Measurements from ENCODE around the gene ATP6V1B1. TPM values are rescaled to one million over a fixed set of nuclear protein-coding genes. Genes with fewer than 3 reads are reported as not detected.

Gene ATP6V1B1
- total and polyA plus RNA-seq, 10 of the 15 experiments (the other 5 are each of a cell fraction or from before 2014, with no cell fraction given) = not detected

- no peak for TF ChIP-seq BCL3 (IDR thresholded peaks at IDR 0.05; ENCODE audit: borderline replicate concordance, insufficient read depth, low read depth, low read length, poor library complexity, severe bottlenecking)
- no peak for TF ChIP-seq HDGF (IDR thresholded peaks at IDR 0.05)
- TF ChIP-seq IRF3 (IDR thresholded peaks at IDR 0.05) = no peak
- TF ChIP-seq NKRF (conservative IDR thresholded peaks at IDR 0.05) = no peak
- TF ChIP-seq CBX5 (IDR thresholded peaks at IDR 0.05; ENCODE audit: low read depth) = no peak
- peak; percentile 84 for TF ChIP-seq BACH1 (IDR thresholded peaks at IDR 0.05; ENCODE audit: borderline replicate concordance)
- TF ChIP-seq RUNX3 (IDR thresholded peaks at IDR 0.05; ENCODE audit: low read length) = peak; percentile 48; the same call in 1 of the 2 replicates
- no peak for TF ChIP-seq BMI1 (IDR thresholded peaks at IDR 0.05; ENCODE audit: borderline replicate concordance)
- no peak for TF ChIP-seq NFIC (IDR thresholded peaks at IDR 0.05; ENCODE audit: low read depth, low read length)
- peak; percentile 60; the same call in 1 of the 2 replicates for TF ChIP-seq TAF1 (IDR thresholded peaks at IDR 0.05; ENCODE audit: borderline replicate concordance, low read depth, low read length)
- no peak for TF ChIP-seq STAT1 (conservative IDR thresholded peaks at IDR 0.05)
- peak; percentile 98 for TF ChIP-seq SMARCA5 (IDR thresholded peaks at IDR 0.05)
- TF ChIP-seq IKZF1 (conservative IDR thresholded peaks at IDR 0.05) = peak; percentile 82
- TF ChIP-seq POU2F2 (IDR thresholded peaks at IDR 0.05; ENCODE audit: borderline replicate concordance, low read depth, low read length) = no peak
- no peak for TF ChIP-seq IRF5 (IDR thresholded peaks at IDR 0.05; ENCODE audit: borderline replicate concordance)
- no peak for TF ChIP-seq BCLAF1 (IDR thresholded peaks at IDR 0.05)
- TF ChIP-seq MYC (IDR thresholded peaks at IDR 0.05; ENCODE audit: insufficient read depth, insufficient read length, insufficient replicate concordance, low read length, severe bottlenecking) = no peak
- 0 out of 2 replicates have a peak, but pooled peaks have one; percentile 4 for TF ChIP-seq CBFB (IDR thresholded peaks at IDR 0.05; ENCODE audit: low read depth)
- TF ChIP-seq ATF7 (IDR thresholded peaks at IDR 0.05; ENCODE audit: low read depth) = no peak
- no peak for TF ChIP-seq SMAD5 (IDR thresholded peaks at IDR 0.05; ENCODE audit: low read depth)
Measured at GRCh38 chr2:70994699-70995425, 59.2 kb downstream of the ATP6V1B1 start, which contains the start of gene TEX261 (continued).

All from GM12878 (cell line).